Fibroblast of pulmonary artery (primary cell): ENCODE results near the gene PTPRN2.

ENCODE experiments used
- DNase-seq: peaks from one replicate; pipeline ENCODE4 v3.0.0-alpha.2; 2010; ENCODE audit warnings: low read depth
- H3K4me3 ChIP-seq: replicated peaks from 2 replicates; pipeline ENCODE4 v1.5.1; 2011; ENCODE audit warnings: low read depth, mild to moderate bottlenecking, control low read depth, low read length, moderate library complexity
- TF ChIP-seq, protein P1 (sequence below): IDR thresholded peaks from 2 replicates; pipeline ENCODE4 v1.5.1; 2011; ENCODE audit warnings: mild to moderate bottlenecking, control low read depth, low read length, inconsistent platforms; ENCODE audit errors: missing control alignments

PTPRN2 gene

DNA sequence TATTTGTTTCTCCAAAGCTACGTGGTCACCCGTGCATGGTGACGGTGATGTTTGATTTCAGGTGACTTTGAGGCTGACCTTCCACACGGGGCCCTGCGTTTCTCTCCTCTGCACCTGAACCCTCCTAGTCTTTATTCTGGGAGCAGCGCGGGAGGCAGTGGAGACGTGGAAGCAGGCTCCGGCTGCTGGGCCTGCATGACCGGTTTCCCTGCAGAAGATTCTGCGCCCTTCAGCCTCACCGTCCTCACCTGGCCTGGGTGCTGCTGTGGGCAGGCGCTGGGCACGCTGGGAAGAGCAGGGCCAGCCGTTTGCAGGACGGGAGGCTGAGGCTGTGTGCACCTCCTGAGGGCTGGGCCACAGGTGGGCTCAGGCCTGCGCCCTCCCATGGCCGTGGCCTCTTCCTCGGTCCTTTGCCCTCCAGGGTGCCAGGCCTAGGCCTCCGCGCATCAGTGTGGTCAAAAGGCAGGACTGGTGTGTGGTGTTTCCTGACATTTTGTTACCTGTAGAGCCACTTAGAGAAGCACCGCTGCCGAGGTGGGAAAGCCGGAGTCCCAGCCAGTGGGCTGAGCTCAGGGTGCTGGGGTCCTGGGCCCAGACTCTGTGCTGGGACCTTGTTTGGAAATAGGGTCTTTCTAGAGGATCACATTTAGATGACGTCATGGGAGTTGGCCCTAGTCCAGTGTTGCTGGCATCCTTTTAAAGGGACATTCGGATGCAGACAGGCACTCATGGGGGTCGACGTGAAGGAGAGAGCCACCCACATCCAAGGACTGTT lies 772.5 kb downstream of the PTPRN2 start:
- no peak for DNase-seq
- H3K4me3 ChIP-seq = no peak overlapping the region
- TF ChIP-seq, protein P1, sequence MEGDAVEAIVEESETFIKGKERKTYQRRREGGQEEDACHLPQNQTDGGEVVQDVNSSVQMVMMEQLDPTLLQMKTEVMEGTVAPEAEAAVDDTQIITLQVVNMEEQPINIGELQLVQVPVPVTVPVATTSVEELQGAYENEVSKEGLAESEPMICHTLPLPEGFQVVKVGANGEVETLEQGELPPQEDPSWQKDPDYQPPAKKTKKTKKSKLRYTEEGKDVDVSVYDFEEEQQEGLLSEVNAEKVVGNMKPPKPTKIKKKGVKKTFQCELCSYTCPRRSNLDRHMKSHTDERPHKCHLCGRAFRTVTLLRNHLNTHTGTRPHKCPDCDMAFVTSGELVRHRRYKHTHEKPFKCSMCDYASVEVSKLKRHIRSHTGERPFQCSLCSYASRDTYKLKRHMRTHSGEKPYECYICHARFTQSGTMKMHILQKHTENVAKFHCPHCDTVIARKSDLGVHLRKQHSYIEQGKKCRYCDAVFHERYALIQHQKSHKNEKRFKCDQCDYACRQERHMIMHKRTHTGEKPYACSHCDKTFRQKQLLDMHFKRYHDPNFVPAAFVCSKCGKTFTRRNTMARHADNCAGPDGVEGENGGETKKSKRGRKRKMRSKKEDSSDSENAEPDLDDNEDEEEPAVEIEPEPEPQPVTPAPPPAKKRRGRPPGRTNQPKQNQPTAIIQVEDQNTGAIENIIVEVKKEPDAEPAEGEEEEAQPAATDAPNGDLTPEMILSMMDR = no peak

DNA sequence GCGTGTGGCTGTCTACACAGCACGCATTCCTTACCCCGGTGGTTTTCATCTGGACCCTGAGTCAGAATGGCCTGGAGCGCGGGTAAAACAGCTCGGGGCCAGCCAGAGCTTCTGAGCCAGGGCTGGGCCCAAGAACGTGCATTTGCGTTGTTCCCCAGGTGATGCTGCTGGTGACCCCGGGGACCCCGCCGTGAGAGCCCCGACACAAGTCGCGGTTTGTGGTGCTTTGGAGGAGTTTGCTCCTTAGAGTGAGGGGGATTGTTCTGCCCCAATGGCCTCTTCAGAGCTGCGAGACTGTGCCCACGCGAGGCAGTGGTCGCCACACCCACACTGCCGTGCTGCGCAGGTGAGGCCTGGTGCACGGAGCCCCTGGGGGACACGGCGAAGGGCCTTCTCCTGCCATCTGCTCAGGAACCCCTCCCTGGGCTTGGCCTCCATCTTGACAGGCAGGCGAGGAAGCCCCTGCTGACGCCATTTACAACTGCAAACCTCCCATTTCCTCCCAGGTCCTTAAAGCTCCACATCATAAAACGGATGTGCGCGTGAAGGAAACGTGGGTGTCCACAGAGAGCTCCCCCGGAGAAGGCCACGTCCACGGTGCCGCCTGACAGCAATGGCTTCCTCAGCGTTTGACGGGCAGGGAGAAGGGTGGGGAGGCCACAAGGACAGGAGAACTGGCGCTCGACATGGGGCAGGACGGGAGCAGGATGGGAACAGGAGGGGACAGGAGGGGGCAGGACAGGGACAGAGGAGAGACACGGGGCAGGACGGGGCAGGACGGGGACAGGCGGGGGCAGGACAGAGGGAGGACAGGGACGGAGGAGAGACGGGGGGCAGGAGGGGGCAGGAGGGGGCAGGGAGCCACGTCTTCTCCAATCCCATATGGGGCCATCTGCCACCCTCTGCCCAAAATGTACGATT lies 773.6 kb downstream of the PTPRN2 start:
- DNase-seq = no peak
- no peak overlapping the region for H3K4me3 ChIP-seq
- TF ChIP-seq, protein P1 = no peak

DNA sequence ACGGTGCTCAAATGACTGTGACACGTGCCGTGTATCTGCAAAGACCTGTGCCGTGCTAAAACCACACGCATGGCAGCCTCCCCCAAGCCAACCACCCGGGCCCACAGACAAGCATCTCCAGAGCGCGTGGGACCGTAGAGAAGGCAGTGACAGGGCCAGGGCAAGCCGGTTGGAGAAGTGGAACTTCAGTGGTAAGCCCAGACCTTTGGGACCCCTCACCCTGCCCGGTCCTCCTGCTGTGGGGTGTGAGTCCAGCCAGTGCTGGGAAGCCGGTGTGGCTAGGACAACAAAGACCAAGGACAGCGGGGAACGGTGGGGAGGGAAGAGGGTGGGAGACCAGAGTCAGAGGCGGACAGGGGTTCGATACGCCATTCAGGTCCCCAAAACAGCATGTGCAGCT lies 774.6 kb downstream of the PTPRN2 start:
- H3K4me3 ChIP-seq = no peak overlapping the region
- TF ChIP-seq, protein P1 = no peak
- DNase-seq = no peak

DNA sequence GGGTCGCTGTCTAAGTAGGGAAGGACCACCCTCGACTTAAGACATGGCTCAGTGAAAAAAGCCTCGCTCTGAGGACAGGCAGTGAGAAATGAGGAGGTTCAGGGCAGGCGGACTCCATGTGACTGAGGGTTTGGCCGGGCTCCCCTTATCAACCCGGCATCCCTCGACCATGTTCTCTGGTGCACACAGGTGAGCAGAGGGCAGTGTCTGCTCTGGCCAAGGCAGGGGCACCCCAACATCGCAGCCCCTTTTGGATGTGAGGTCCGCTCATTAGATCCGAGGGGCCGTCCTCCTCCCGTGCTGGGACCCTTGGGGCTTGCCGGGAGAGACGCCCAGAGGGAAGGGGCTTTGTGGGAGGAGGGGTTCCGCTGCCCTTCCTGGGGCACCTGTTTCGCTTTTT lies 775.7 kb downstream of the PTPRN2 start:
- DNase-seq = no peak
- TF ChIP-seq, protein P1 = no peak

DNA sequence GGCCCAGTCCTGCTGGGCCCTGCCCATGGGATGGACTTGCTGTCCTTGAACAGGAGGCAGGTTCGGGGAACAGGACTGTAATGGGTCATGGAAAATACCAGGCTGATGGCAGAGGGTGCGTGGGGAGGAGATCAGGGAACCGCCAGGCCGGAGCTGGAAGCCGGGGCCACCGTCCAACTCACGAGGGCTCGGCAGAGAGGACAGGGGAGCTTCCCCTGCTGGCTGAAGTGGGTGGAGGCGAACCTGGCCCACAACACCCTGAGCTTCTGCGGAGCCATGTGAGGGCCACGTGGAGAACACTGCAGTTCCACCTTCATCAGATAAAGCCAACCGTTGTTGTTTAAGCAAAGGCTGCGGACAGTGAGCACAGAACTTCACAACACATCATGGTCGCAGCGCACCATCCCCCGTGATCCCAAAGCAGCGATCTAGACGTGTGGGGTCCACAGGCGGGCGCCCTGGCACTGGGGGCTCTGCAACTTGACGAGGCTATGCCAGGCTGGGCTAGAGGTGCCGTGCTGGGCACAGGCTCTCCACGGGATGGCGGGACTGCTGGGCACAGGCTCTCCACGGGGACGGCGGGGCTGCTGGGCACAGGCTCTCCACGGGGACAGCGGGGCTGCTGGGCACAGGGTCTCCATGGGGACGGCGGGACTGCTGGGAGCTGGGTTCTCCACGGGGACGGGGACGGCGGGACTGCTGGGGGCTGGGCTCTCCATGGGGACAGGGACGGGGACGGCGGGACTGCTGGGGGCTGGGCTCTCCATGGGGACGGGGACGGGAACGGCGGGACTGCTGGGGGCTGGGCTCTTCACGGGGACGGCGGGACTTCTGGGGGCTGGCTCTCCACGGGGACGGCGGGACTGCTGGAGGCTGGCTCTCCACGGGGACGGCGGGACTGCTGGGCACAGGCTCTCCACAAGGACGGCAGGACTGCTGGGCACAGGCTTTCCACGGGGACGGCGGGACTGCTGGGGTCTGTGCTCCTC lies 777.5 kb downstream of the PTPRN2 start:
- no peak for DNase-seq
- TF ChIP-seq, protein P1 = no peak
- no peak overlapping the region for H3K4me3 ChIP-seq

More for the DNA sequence above, 775.7 kb downstream of the PTPRN2 start:
- H3K4me3 ChIP-seq = no peak overlapping the region

DNA sequence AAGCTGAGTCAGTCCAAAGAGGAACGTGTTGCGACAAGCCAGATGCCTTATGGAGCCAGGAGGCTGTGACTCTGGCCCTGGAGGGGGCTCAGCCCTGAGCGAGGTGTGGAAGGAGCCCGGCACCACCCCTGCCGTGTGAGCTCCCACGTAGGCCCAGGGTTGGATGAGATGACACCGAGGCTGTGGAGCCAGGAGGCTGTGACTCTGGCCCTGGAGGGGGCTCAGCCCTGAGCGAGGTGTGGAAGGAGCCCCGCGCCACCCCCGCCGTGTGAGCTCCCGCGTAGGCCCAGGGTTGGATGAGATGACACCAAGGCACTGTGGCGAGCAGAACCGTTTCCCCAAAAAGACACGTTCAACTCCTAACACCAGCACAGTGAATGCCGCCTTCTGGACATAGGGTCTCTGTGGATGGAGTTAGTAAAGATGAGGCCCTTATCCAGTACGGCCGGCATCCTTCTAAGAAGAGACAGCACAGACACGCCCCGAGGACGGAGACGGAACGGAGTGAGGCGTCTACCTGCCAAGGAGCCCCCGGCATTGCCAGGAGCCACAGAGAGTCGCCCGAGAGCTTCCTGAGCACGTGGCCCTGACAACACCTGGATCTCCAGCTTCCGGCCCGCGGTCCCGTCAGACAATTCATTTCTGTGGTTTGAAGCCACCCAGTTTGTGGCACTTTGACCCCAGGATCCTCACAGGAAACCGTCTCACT lies 778.3 kb downstream of the PTPRN2 start:
- DNase-seq = no peak
- TF ChIP-seq, protein P1 = no peak
- no peak overlapping the region for H3K4me3 ChIP-seq
